ENCODE data around the gene RRP12.

Gene RRP12

GRCh38 chr10:97311111-97311626 lies 90.0 kb downstream of the RRP12 start:
- DNase-seq (ENCODE audit: low spot score): no peak

DNA sequence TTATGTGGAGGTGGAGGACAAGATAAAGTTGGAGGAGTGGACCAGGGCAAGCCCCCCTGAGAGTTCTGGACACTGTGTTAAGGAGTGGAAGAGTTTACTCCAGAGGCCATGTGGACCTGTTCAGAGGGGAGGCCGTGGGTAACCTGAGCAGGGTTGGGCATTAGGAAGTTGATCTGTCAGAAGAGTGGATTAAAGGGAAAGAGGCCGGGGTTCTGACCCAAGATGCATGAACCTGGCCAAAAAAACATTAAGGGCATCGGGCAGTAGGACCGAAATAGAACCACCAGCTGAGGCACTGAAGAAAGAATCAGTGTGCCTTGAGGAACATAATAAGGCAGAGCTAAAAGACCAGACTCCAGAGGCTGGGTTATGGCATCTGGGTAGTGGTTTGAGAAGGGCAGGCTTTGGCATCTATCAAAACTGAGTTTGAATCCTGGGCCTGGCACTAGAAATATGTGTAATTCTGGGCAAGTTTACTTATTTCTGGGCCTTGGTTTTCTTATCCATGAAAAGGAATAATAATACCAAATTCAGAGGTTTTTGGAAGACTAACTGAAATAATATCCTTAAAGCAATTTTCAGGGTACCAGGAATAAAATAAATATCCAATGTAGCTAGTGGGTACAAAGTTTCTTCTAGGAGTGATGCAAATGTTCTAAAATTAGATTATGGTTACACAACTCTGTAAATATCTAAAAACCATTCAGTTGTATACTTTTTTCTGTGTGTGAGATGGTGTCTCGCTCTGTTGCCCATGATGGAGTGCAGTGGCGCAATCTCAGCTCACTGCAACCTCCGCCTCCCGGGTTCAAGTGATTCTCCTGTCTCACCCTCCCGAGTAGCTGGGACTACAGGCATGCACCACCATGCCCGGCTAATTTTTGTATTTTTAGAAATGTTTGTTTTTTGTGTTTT lies 93.0 kb downstream of the RRP12 start:
- no peak for DNase-seq (ENCODE audit: low spot score)

DNA sequence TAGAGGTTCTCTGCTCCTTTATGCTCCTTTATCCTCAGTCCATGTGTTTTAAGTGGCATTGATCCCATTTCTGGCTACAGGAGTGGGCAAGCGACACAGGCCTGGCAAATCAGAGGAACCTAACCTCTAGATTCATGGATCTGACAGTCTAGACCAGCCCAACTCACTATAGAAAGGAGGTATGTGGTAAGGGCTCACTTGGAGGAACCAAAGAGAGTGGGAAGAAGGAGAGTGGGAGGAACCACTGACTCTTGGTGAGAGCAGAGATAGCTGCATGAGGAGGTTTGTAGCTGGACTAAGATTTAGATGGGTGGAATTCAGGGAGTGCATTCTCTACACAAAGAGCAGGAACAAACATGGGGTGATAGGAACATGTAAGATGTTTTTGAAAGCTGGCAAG lies 93.7 kb downstream of the RRP12 start:
- DNase-seq (ENCODE audit: low spot score): no peak
